ENCODE data around the gene C19orf44. TPM values are rescaled to one million over a fixed set of nuclear protein-coding genes. Genes with fewer than 3 reads are reported as not detected.
"Not testable (repeated sequence)": the region's sequence is repeated elsewhere in the genome, so short reads cannot be mapped to it uniquely, and the experiment has no call there.

C19orf44 gene
- total and polyA plus RNA-seq, 2 of the 4 experiments (the other 2 are of a cell fraction): 1.4 to 3.8 TPM

DNA sequence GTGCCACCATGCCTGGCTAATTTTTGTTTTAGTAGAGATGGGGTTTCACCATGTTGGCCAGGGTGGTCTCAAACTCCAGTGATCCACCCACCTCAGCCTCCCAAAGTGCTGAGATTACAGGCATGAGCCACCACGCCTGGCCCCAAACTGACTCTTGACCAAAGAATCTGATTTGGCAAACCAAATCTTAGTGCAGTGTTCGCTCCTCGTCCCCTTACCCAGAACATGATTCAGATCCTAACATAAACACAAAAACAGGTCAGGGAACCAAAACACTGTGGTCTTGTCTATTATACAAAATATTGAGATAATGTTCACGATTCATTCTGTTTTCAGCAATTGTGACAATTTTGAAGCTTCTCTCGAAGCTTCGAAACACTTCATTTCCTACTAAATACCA lies 55.7 kb downstream of the C19orf44 start:
- no CpG with 5 or more reads among the region's 6 CpGs for WGBS, 2 experiments (ENCODE audit: extremely low coverage in 2 of 2, insufficient read length in 1 of 2)
- peaks cover 36% of the 10 kb centered on the region for H3K36me3 ChIP-seq (ENCODE audit: control insufficient read depth, insufficient read depth, low read length)
- H3K14ac ChIP-seq (replicated peaks; ENCODE audit: low read depth, low read length); H3K27ac ChIP-seq (ENCODE audit: insufficient read depth, low read length); H3K4ac ChIP-seq (ENCODE audit: low read depth, low read length); H3K56ac ChIP-seq (ENCODE audit: extremely low read depth, insufficient read depth, low read length); in situ Hi-C loops (cut with MboI; ENCODE audit: low sequenced_read_pairs); CTCF ChIA-PET; H2BK15ac ChIP-seq (ENCODE audit: low read depth, low read length); H2AK5ac ChIP-seq (ENCODE audit: low read depth, low read length); H2BK120ac ChIP-seq (ENCODE audit: low read depth, low read length); BruUV-seq (replicated peaks); H3K4me1 ChIP-seq (ENCODE audit: control insufficient read depth, insufficient read depth, low read length); intact Hi-C loops (cut with micrococcal nuclease); H4K5ac ChIP-seq (ENCODE audit: low read depth, low read length); H4K91ac ChIP-seq (ENCODE audit: insufficient read depth, low read depth, low read length); H3K9me1 ChIP-seq (ENCODE audit: insufficient read depth, low read length); H3K23ac ChIP-seq (ENCODE audit: low read depth, low read length); H3K4me3 ChIP-seq (ENCODE audit: insufficient read depth, low read depth, low read length); H2AK9ac ChIP-seq (replicated peaks; ENCODE audit: low read depth, low read length, poor library complexity); H3K27me3 ChIP-seq (ENCODE audit: control insufficient read depth, insufficient read depth, low read length); H3K4me2 ChIP-seq (ENCODE audit: low read depth, low read length); H2AFZ ChIP-seq (replicated peaks; ENCODE audit: low read length, poor library complexity); H3K18ac ChIP-seq (ENCODE audit: low read depth, low read length); H4K8ac ChIP-seq (ENCODE audit: low read depth in 2 of 2, low read length in 2 of 2); H2BK5ac ChIP-seq (ENCODE audit: low read depth, low read length, poor library complexity, severe bottlenecking); H2BK20ac ChIP-seq (ENCODE audit: low read depth, low read length); H3K9ac ChIP-seq (ENCODE audit: low read depth, low read length); POLR2A ChIA-PET (ENCODE audit: unreplicated experiment); dilution Hi-C loops (cut with HindIII; ENCODE audit: low sequenced_read_pairs, unreplicated experiment); H3K9me3 ChIP-seq (ENCODE audit: control insufficient read depth, insufficient read depth, low read length): not testable (repeated sequence)
- peaks cover 17 to 48% of the 10 kb centered on the region in 2 experiments for H3K79me1 ChIP-seq (ENCODE audit: low read depth in 1 of 2, low read length in 2 of 2)
- peak; percentile 62 for DNase-seq
- peaks cover 17% of the 10 kb centered on the region; the same call in 1 of the 2 replicates for H4K20me1 ChIP-seq (ENCODE audit: insufficient read depth, low read length)
- ATAC-seq (ENCODE audit: low read depth): peak; percentile 75

All from IMR-90 (cell line).